Activated naive CD4-positive, alpha-beta T cell treated with anti-CD3 and anti-CD28 coated beads, Interleukin-2, amount 10 ng/mL, durations not matched to agents 7 days and 5 days (primary cell): Measurements from ENCODE around the gene MYPN.

Experiments used
- CTCF ChIA-PET: fragments of 350-600 bp; sonication (Branson Sonifier 250); formaldehyde crosslinking; loops from one replicate; lab custom pipeline; 2021; ENCODE audit warnings: antibody characterized with exemption; lab: Charles Lee
- DNase-seq: peaks from one replicate; pipeline ENCODE4 v3.0.0-alpha.2; 2020
- H3K27ac Mint-ChIP-seq: one replicate; pipeline ENCODE4 v1.8.0; 2021; ENCODE audit warnings: mild to moderate bottlenecking, moderate library complexity, mixed read lengths
- H3K27me3 Mint-ChIP-seq: one replicate; pipeline ENCODE4 v1.8.0; 2021; ENCODE audit warnings: mild to moderate bottlenecking, mixed read lengths
- H3K36me3 Mint-ChIP-seq: one replicate; pipeline ENCODE4 v1.8.0; 2021; ENCODE audit warnings: mixed read lengths
- H3K4me1 Mint-ChIP-seq: one replicate; pipeline ENCODE4 v1.8.0; 2021; ENCODE audit warnings: mixed read lengths
- H3K4me3 Mint-ChIP-seq: one replicate; pipeline ENCODE4 v1.8.0; 2021; ENCODE audit warnings: mild to moderate bottlenecking, moderate library complexity, mixed read lengths
- H3K9me3 Mint-ChIP-seq: one replicate; pipeline ENCODE4 v1.8.0; 2021; ENCODE audit warnings: mixed read lengths

MYPN gene

GRCh38 chr10:68082872-68083271 is 26.4 kb upstream of the MYPN start:
- no peak for DNase-seq
- no peaks in the 10 kb centered on the region for H3K9me3 Mint-ChIP-seq
- CTCF ChIA-PET = interaction anchor here (1.0 to 2.0 kb wide), 2 partner anchors 14 to 73 kb away, joined by 3 to 8 read pairs; no protein-coding TSS in a partner anchor

GRCh38 chr10:68083953-68084352 is 25.3 kb upstream of the MYPN start:
- H3K9me3 Mint-ChIP-seq = no peaks in the 10 kb centered on the region
- DNase-seq = no peak
- peaks cover 11% of the 10 kb centered on the region for H3K4me1 Mint-ChIP-seq
- no peak overlapping the region for H3K4me3 Mint-ChIP-seq
- CTCF ChIA-PET = interaction anchor here (0.7 to 2.0 kb wide), 3 partner anchors 72 to 298 kb away, joined by 4 to 8 read pairs (median 4); no protein-coding TSS in a partner anchor
- H3K27me3 Mint-ChIP-seq = peaks cover 18% of the 10 kb centered on the region
- no peak overlapping the region for H3K27ac Mint-ChIP-seq
- H3K36me3 Mint-ChIP-seq = no peaks in the 10 kb centered on the region

More at GRCh38 chr10:68082872-68083271, 26.4 kb upstream of the MYPN start:
- H3K4me1 Mint-ChIP-seq = peaks cover 3% of the 10 kb centered on the region
- H3K27ac Mint-ChIP-seq = no peak overlapping the region
- H3K27me3 Mint-ChIP-seq = peaks cover 19% of the 10 kb centered on the region
- H3K36me3 Mint-ChIP-seq = no peaks in the 10 kb centered on the region
- H3K4me3 Mint-ChIP-seq = no peak overlapping the region

- Mint-ChIP-seq H3K27me3 (peaks cover 15% of the 10 kb centered on the region), H3K36me3 (no peaks in the 10 kb centered on the region), H3K4me1 (peaks cover 11% of the 10 kb centered on the region), H3K9me3 (no peaks in the 10 kb centered on the region), H3K4me3 (no peak overlapping the region), H3K27ac (no peak overlapping the region)
- CTCF ChIA-PET = interaction anchor here (0.7 to 2.0 kb wide), 4 partner anchors 71 to 299 kb away, joined by 3 to 8 read pairs (median 4); no protein-coding TSS in a partner anchor
- DNase-seq = no peak
Observed at GRCh38 chr10:68084469-68084868, 24.8 kb upstream of the MYPN start.

- no peak for DNase-seq
- CTCF ChIA-PET = interaction anchor here (1.0 kb wide), 1 partner anchor 15 kb away, joined by 3 read pairs; no protein-coding TSS in a partner anchor
Observed at GRCh38 chr10:68086011-68086410, 23.3 kb upstream of the MYPN start.

GRCh38 chr10:68086910-68087684 is 22.2 kb upstream of the MYPN start:
- Mint-ChIP-seq H3K4me3 (no peak overlapping the region), H3K4me1 (peaks cover 11% of the 10 kb centered on the region), H3K36me3 (no peaks in the 10 kb centered on the region), H3K27me3 (peaks cover 9% of the 10 kb centered on the region), H3K9me3 (no peaks in the 10 kb centered on the region), H3K27ac (peak overlapping the region; percentile 7)
- no peak for DNase-seq
- CTCF ChIA-PET = interaction anchor here (1.0 kb wide), 1 partner anchor 14 kb away, joined by 3 read pairs; no protein-coding TSS in a partner anchor

More at GRCh38 chr10:68086011-68086410, 23.3 kb upstream of the MYPN start:
- Mint-ChIP-seq H3K4me1 (peaks cover 11% of the 10 kb centered on the region), H3K9me3 (no peaks in the 10 kb centered on the region), H3K27ac (no peak overlapping the region), H3K36me3 (no peaks in the 10 kb centered on the region), H3K4me3 (no peak overlapping the region), H3K27me3 (peaks cover 12% of the 10 kb centered on the region)

- H3K27ac Mint-ChIP-seq = peak overlapping the region; percentile 7
- CTCF ChIA-PET = no interaction called here
- peaks cover 11% of the 10 kb centered on the region for H3K4me1 Mint-ChIP-seq
- H3K36me3 Mint-ChIP-seq = no peaks in the 10 kb centered on the region
- no peak overlapping the region for H3K4me3 Mint-ChIP-seq
- H3K9me3 Mint-ChIP-seq = no peaks in the 10 kb centered on the region
- peaks cover 5% of the 10 kb centered on the region for H3K27me3 Mint-ChIP-seq
- no peak for DNase-seq
Observed at GRCh38 chr10:68087685-68088401, 21.4 kb upstream of the MYPN start.

- CTCF ChIA-PET = no interaction called here
- Mint-ChIP-seq H3K4me1 (peaks cover 11% of the 10 kb centered on the region), H3K4me3 (no peak overlapping the region), H3K27ac (no peak overlapping the region), H3K27me3 (peaks cover 5% of the 10 kb centered on the region), H3K9me3 (no peaks in the 10 kb centered on the region), H3K36me3 (no peaks in the 10 kb centered on the region)
- DNase-seq = no peak
Observed at GRCh38 chr10:68088740-68089139, 20.5 kb upstream of the MYPN start.

GRCh38 chr10:68090586-68090985 is 18.7 kb upstream of the MYPN start:
- Mint-ChIP-seq H3K27me3 (peaks cover 5% of the 10 kb centered on the region), H3K27ac (no peak overlapping the region), H3K4me3 (no peak overlapping the region), H3K9me3 (no peaks in the 10 kb centered on the region), H3K36me3 (no peaks in the 10 kb centered on the region), H3K4me1 (peaks cover 11% of the 10 kb centered on the region)
- no peak for DNase-seq
- CTCF ChIA-PET = no interaction called here

- DNase-seq = no peak
- Mint-ChIP-seq H3K27me3 (peaks cover 4% of the 10 kb centered on the region), H3K4me1 (peaks cover 9% of the 10 kb centered on the region), H3K27ac (no peak overlapping the region), H3K9me3 (no peaks in the 10 kb centered on the region), H3K36me3 (no peaks in the 10 kb centered on the region), H3K4me3 (no peak overlapping the region)
- CTCF ChIA-PET = no interaction called here
Observed at GRCh38 chr10:68092512-68092911, 16.8 kb upstream of the MYPN start.

- Mint-ChIP-seq H3K4me3 (no peak overlapping the region), H3K27me3 (peaks cover 7% of the 10 kb centered on the region), H3K27ac (no peak overlapping the region), H3K36me3 (no peaks in the 10 kb centered on the region), H3K4me1 (no peaks in the 10 kb centered on the region), H3K9me3 (no peaks in the 10 kb centered on the region)
- CTCF ChIA-PET = no interaction called here
- DNase-seq = no peak
Observed at GRCh38 chr10:68095153-68095552, 14.1 kb upstream of the MYPN start.

- no peak overlapping the region for H3K27ac Mint-ChIP-seq
- CTCF ChIA-PET = interaction anchor here (0.9 to 1.4 kb wide), 2 partner anchors 14 to 60 kb away, joined by 3 read pairs; no protein-coding TSS in a partner anchor
- no peaks in the 10 kb centered on the region for H3K36me3 Mint-ChIP-seq
- no peaks in the 10 kb centered on the region for H3K9me3 Mint-ChIP-seq
- no peak for DNase-seq
- peaks cover 10% of the 10 kb centered on the region for H3K27me3 Mint-ChIP-seq
- H3K4me3 Mint-ChIP-seq = no peak overlapping the region
- no peaks in the 10 kb centered on the region for H3K4me1 Mint-ChIP-seq
Observed at GRCh38 chr10:68096913-68097516, 12.3 kb upstream of the MYPN start.

- no peaks in the 10 kb centered on the region for H3K36me3 Mint-ChIP-seq
- CTCF ChIA-PET = interaction anchor here (1.4 kb wide), 1 partner anchor 10 kb away, joined by 3 read pairs; the partner anchor contains the start of gene MYPN
- H3K27ac Mint-ChIP-seq = no peak overlapping the region
- DNase-seq = no peak
- no peaks in the 10 kb centered on the region for H3K4me1 Mint-ChIP-seq
- H3K4me3 Mint-ChIP-seq = no peak overlapping the region
- H3K9me3 Mint-ChIP-seq = no peaks in the 10 kb centered on the region
- H3K27me3 Mint-ChIP-seq = peaks cover 15% of the 10 kb centered on the region
Observed at GRCh38 chr10:68099736-68100135, 9.6 kb upstream of the MYPN start.

GRCh38 chr10:68101066-68101465 is 8.2 kb upstream of the MYPN start:
- H3K36me3 Mint-ChIP-seq = no peaks in the 10 kb centered on the region
- CTCF ChIA-PET = interaction anchor here (0.6 to 1.0 kb wide), 2 partner anchors 15 to 450 kb away, joined by 3 read pairs; no protein-coding TSS in a partner anchor
- H3K9me3 Mint-ChIP-seq = no peaks in the 10 kb centered on the region
- H3K27me3 Mint-ChIP-seq = peaks cover 15% of the 10 kb centered on the region
- no peak overlapping the region for H3K27ac Mint-ChIP-seq
- H3K4me1 Mint-ChIP-seq = no peaks in the 10 kb centered on the region
- DNase-seq = no peak
- H3K4me3 Mint-ChIP-seq = no peak overlapping the region
